OCI-LY1 (cell line): ENCODE measurements around the gene NKPD1.

Experiments
- H2AFZ ChIP-seq: fragments of 200-600 bp; sonication (generic), shearing (Covaris generic); 2 replicates; pipeline ENCODE4 v1.6.0; 2014; ENCODE audit warnings: antibody characterized with exemption, mild to moderate bottlenecking, low read length
- H3F3A ChIP-seq: fragments of 200-600 bp; sonication (generic), shearing (Covaris generic); 2 replicates; pipeline ENCODE4 v1.6.0; 2014; ENCODE audit warnings: mild to moderate bottlenecking, antibody characterized with exemption, low read length, moderate library complexity; ENCODE audit not compliant: insufficient read depth
- H3K27ac ChIP-seq: fragments of 200-600 bp; sonication (generic); 2 replicates; pipeline ENCODE4 v1.5.1; 2014; ENCODE audit warnings: low read length, mixed run types, mild to moderate bottlenecking, low read depth; ENCODE audit not compliant: poor library complexity, severe bottlenecking
- H3K27me3 ChIP-seq: fragments of 200-600 bp; sonication (generic); 2 replicates; pipeline ENCODE4 v1.6.0; 2014; ENCODE audit warnings: antibody characterized with exemption, mild to moderate bottlenecking, low read length, moderate library complexity; ENCODE audit not compliant: insufficient read depth
- H3K36me3 ChIP-seq: fragments of 200-600 bp; sonication (generic); 2 replicates; pipeline ENCODE4 v1.6.1; 2014; ENCODE audit warnings: mild to moderate bottlenecking, antibody characterized with exemption, low read length, moderate library complexity, mixed read lengths; ENCODE audit not compliant: insufficient read depth
- H3K4me1 ChIP-seq: fragments of 200-600 bp; sonication (generic); 2 replicates; pipeline ENCODE4 v1.5.1; 2014; ENCODE audit warnings: mild to moderate bottlenecking, low read length, moderate library complexity; ENCODE audit not compliant: insufficient read depth, severe bottlenecking
- H3K4me2 ChIP-seq: fragments of 200-600 bp; sonication (generic), shearing (Covaris generic); 2 replicates; pipeline ENCODE4 v1.6.1; 2014; ENCODE audit warnings: low read length
- H3K4me3 ChIP-seq: fragments of 200-600 bp; sonication (generic); 2 replicates; pipeline ENCODE4 v1.5.1; 2014; ENCODE audit warnings: low read length, low read depth, mild to moderate bottlenecking, mixed read lengths; ENCODE audit not compliant: poor library complexity, severe bottlenecking
- H3K79me2 ChIP-seq: fragments of 200-600 bp; shearing (Covaris generic); 2 replicates; pipeline ENCODE4 v1.6.1; 2016; ENCODE audit warnings: mixed run types, low read length, mixed read lengths; ENCODE audit not compliant: insufficient read depth
- H3K9ac ChIP-seq: fragments of 200-600 bp; sonication (generic), shearing (Covaris generic); 2 replicates; pipeline ENCODE4 v1.6.1; 2014; ENCODE audit warnings: mild to moderate bottlenecking, low read length, mixed read lengths
- H3K9me2 ChIP-seq: fragments of 200-600 bp; sonication (generic), shearing (Covaris generic); 2 replicates; pipeline ENCODE4 v1.6.1; 2014; ENCODE audit warnings: low read depth, mild to moderate bottlenecking, low read length, mixed read lengths
- H3K9me3 ChIP-seq: fragments of 200-600 bp; shearing (Covaris generic); 2 replicates; pipeline ENCODE4 v1.6.1; 2014; ENCODE audit warnings: low read length, mixed read lengths
- H4K20me1 ChIP-seq: fragments of 200-600 bp; sonication (generic), shearing (Covaris generic); 2 replicates; pipeline ENCODE4 v1.6.0; 2016; ENCODE audit warnings: mild to moderate bottlenecking, low read length; ENCODE audit not compliant: insufficient read depth
- CTCF ChIP-seq: fragments of 200-600 bp; sonication (generic), shearing (Covaris generic); IDR thresholded peaks from 2 replicates; pipeline ENCODE4 v1.5.1; 2017; ENCODE audit warnings: mild to moderate bottlenecking, antibody characterized with exemption, low read length, moderate library complexity, mixed read lengths
- EZH2 ChIP-seq: fragments of 200-600 bp; sonication (generic), shearing (Covaris generic); IDR thresholded peaks from 2 replicates; pipeline ENCODE4 v1.8.0; 2017; ENCODE audit warnings: borderline replicate concordance, mixed run types, mild to moderate bottlenecking, antibody characterized with exemption, low read length, moderate library complexity, mixed read lengths

NKPD1 gene

GRCh38 chr19:45159210-45159970 is 1.4 kb downstream of the NKPD1 start:
- H3K27me3 ChIP-seq: peaks cover 27% of the 10 kb centered on the region
- H3K9ac ChIP-seq: no peak overlapping the region
- no peaks in the 10 kb centered on the region for H4K20me1 ChIP-seq

GRCh38 chr19:45158503-45159209 is 2.1 kb downstream of the NKPD1 start:
- no peaks in the 10 kb centered on the region for H3K9me2 ChIP-seq
- peaks cover 25% of the 10 kb centered on the region for H3K27me3 ChIP-seq
- no peaks in the 10 kb centered on the region for H3K79me2 ChIP-seq
- H2AFZ ChIP-seq: no peak overlapping the region
- H3K27ac ChIP-seq: no peak overlapping the region
- H3K9ac ChIP-seq: no peak overlapping the region
- H3K9me3 ChIP-seq: no peaks in the 10 kb centered on the region
- no peak overlapping the region for H3K4me3 ChIP-seq
- H3K4me2 ChIP-seq: no peak overlapping the region
- no peak for TF ChIP-seq EZH2
- no peak for TF ChIP-seq CTCF
- no peaks in the 10 kb centered on the region for H3K4me1 ChIP-seq
- H3K36me3 ChIP-seq: no peaks in the 10 kb centered on the region
- H4K20me1 ChIP-seq: no peaks in the 10 kb centered on the region
- no peaks in the 10 kb centered on the region for H3F3A ChIP-seq

More at GRCh38 chr19:45159210-45159970, 1.4 kb downstream of the NKPD1 start:
- H3F3A ChIP-seq: no peaks in the 10 kb centered on the region
- no peaks in the 10 kb centered on the region for H3K4me1 ChIP-seq
- H3K4me3 ChIP-seq: no peak overlapping the region
- H3K27ac ChIP-seq: no peak overlapping the region
- no peak overlapping the region for H2AFZ ChIP-seq
- no peaks in the 10 kb centered on the region for H3K9me2 ChIP-seq
- TF ChIP-seq CTCF: no peak
- TF ChIP-seq EZH2: no peak
- H3K36me3 ChIP-seq: no peaks in the 10 kb centered on the region
- no peaks in the 10 kb centered on the region for H3K9me3 ChIP-seq
- no peak overlapping the region for H3K4me2 ChIP-seq
- H3K79me2 ChIP-seq: no peaks in the 10 kb centered on the region

GRCh38 chr19:45156751-45157150 is 4.0 kb downstream of the NKPD1 start:
- no peaks in the 10 kb centered on the region for H3K4me1 ChIP-seq
- H3K9me3 ChIP-seq: no peaks in the 10 kb centered on the region
- no peak overlapping the region for H2AFZ ChIP-seq
- no peak overlapping the region for H3K9ac ChIP-seq
- no peaks in the 10 kb centered on the region for H3F3A ChIP-seq
- H3K27ac ChIP-seq: no peak overlapping the region
- H3K27me3 ChIP-seq: peaks cover 15% of the 10 kb centered on the region
- no peaks in the 10 kb centered on the region for H4K20me1 ChIP-seq
- no peaks in the 10 kb centered on the region for H3K79me2 ChIP-seq
- H3K4me2 ChIP-seq: no peak overlapping the region
- H3K36me3 ChIP-seq: no peaks in the 10 kb centered on the region
- TF ChIP-seq CTCF: no peak
- no peak for TF ChIP-seq EZH2
- H3K4me3 ChIP-seq: no peak overlapping the region
- H3K9me2 ChIP-seq: no peaks in the 10 kb centered on the region
